Dendritic cell treated with granulocyte-macrophage colony-stimulating factor and Interleukin-4, amounts not matched to agents 40 ng/mL and 50 ng/mL, for 4 days (primary cell): ENCODE measurements around the gene MAG.

Experiments used
- H3K27ac Mint-ChIP-seq: one replicate; pipeline ENCODE4 v1.8.0; 2022; ENCODE audit warnings: mild to moderate bottlenecking, mixed read lengths
- H3K27me3 Mint-ChIP-seq: one replicate; pipeline ENCODE4 v1.8.0; 2022; ENCODE audit warnings: mild to moderate bottlenecking, mixed read lengths
- H3K36me3 Mint-ChIP-seq: one replicate; pipeline ENCODE4 v1.8.0; 2022; ENCODE audit warnings: low read depth, mixed read lengths
- H3K4me1 Mint-ChIP-seq: one replicate; pipeline ENCODE4 v1.8.0; 2022; ENCODE audit warnings: low read depth, mixed read lengths
- H3K4me3 Mint-ChIP-seq: one replicate; pipeline ENCODE4 v1.8.0; 2022; ENCODE audit warnings: mild to moderate bottlenecking, moderate library complexity, mixed read lengths
- H3K9me3 Mint-ChIP-seq: one replicate; pipeline ENCODE4 v1.8.0; 2022; ENCODE audit warnings: mixed read lengths
- intact Hi-C: fragments of 100-400 bp; cut with micrococcal nuclease; formaldehyde crosslinking; loops from one replicate; pipeline ENCODE4 v1.15.0; 2022

Gene MAG

DNA sequence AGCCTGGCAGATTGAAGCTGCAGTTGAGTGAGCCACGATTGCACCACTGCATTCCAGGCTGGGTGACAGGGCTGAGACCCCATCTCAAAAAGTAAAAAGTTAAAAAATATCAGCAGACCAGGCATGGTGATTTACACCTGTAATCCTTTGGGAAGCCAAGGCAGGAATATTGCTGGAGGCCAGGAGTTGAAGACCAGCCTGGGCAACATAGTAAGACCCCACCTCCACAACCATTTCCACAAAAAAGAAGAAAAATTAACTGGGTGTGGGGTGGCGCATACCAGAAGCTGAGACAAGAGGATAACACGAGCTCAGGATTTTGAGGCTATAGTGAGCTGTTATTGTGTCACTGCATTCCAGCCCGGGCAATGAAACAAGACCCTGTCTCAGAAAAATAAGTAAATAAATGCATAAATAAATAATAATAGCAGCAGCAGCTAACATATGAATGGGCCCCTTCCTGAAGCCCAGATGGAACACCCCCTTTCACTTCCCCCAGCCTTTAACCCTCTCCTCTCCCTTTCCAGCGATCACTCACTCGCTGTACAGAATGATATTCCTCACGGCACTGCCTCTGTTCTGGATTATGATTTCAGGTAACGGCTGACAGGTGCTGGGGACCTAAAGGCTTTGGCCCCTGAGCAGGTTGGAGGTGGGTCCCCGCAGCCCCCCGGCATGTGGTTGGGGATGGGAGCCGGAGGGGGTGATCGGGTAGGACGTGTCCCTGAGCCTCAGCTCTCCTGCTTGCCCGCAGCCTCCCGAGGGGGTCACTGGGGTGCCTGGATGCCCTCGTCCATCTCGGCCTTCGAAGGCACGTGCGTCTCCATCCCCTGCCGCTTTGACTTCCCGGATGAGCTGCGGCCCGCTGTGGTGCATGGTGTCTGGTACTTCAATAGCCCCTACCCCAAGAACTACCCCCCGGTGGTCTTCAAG lies 3.2 kb downstream of the MAG start:
- Mint-ChIP-seq H3K4me3 (no peak overlapping the region), H3K36me3 (no peaks in the 10 kb centered on the region), H3K9me3 (no peaks in the 10 kb centered on the region), H3K27me3 (peaks cover 38% of the 10 kb centered on the region), H3K27ac (no peak overlapping the region), H3K4me1 (peaks cover 9% of the 10 kb centered on the region)
- intact Hi-C loops: no loop called here

DNA sequence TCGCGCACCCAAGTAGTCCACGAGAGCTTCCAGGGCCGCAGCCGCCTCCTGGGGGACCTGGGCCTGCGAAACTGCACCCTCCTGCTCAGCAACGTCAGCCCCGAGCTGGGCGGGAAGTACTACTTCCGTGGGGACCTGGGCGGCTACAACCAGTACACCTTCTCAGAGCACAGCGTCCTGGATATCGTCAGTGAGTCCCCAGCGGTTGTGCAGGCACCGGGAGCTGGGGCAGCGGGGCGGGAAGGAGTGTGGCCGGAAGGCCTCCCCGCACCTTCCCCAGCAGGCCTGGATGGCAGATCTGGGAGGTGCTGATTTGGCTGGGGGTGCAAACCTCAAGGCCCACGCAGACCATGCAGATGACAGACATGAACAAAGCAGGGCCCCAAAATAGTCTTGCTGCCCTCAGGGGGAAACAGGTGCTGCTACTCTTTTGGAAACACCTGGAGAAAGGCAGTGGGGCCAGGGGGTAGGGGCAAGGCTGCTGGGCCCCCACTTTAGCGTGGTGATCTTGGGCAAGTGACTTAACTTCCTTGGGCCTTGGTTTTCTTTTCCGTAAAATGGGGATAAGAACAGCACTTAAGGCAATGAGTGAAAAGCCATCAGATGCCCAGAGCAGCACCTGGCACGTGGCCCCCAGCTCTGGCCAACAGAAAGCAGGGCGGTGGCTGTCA lies 4.0 kb downstream of the MAG start:
- peaks cover 33% of the 10 kb centered on the region for H3K27me3 Mint-ChIP-seq
- intact Hi-C loops: no loop called here
- no peaks in the 10 kb centered on the region for H3K9me3 Mint-ChIP-seq
- H3K36me3 Mint-ChIP-seq: no peaks in the 10 kb centered on the region
- H3K4me3 Mint-ChIP-seq: no peak overlapping the region
- H3K4me1 Mint-ChIP-seq: peaks cover 9% of the 10 kb centered on the region
- no peak overlapping the region for H3K27ac Mint-ChIP-seq

DNA sequence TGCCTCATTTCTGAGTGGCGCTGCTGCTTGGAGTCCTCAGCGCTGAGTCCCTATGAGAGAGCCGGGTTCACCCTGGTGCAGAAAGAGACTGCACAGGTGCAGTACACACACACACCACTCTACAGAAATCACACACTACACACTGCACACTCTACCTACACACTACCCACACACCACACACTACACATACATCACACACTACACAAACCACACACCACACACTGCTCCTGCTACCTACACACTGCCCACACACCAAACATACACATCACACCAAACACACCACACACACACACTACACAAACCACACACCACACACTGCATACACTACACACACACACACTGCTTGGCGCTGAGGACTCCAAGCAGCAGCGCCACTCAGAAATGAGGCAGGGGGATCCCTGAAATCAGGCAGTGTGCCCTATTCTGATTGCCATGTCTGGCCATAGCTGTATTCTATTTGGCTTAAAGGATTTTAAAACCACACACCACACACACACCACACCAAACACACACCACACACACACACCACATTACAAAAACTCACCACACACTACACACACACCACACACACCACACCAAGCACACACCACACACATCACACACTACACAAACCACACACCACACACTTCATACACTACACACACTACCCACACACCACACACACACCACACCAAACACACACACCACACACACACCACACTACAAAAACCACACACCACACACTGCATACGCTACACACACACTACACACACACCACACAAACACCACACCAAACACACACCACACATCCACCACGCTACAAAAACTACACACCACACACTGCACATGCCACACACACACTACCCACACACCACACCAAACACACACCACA lies 4.9 kb downstream of the MAG start:
- no peaks in the 10 kb centered on the region for H3K9me3 Mint-ChIP-seq
- no peak overlapping the region for H3K27ac Mint-ChIP-seq
- no peaks in the 10 kb centered on the region for H3K36me3 Mint-ChIP-seq
- peaks cover 9% of the 10 kb centered on the region for H3K4me1 Mint-ChIP-seq
- no peak overlapping the region for H3K4me3 Mint-ChIP-seq
- intact Hi-C loops: no loop called here
- peaks cover 25% of the 10 kb centered on the region for H3K27me3 Mint-ChIP-seq

DNA sequence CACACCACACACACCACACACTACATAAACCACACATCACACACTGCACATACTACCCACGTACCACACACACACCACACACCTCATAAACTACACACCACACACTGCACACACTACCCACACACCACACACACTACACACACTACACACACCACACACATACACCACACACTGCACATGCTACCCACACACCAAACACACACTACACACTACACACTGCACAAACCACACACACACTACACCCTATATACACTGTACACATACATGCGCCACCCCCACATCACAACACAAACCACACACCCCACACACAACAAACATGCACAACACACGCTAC lies 5.5 kb downstream of the MAG start:
- Mint-ChIP-seq H3K27me3 (peaks cover 21% of the 10 kb centered on the region), H3K27ac (no peak overlapping the region), H3K9me3 (no peaks in the 10 kb centered on the region), H3K4me1 (peaks cover 9% of the 10 kb centered on the region), H3K4me3 (no peak overlapping the region), H3K36me3 (no peaks in the 10 kb centered on the region)
- intact Hi-C loops: no loop called here

DNA sequence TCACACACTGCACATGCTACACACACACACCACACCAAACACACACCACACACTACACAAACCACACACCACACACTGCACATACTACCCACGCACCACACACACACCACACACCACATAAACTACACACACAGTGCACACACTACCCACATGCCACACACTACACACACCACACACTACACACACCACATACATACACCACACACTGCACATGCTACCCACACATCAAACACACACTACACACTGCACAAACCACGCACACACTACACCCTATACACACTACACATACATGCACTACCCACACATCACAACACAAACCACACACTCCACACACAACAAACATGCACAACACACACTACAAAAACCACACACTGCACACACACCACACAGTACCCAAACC lies 6.0 kb downstream of the MAG start:
- Mint-ChIP-seq H3K36me3 (no peaks in the 10 kb centered on the region), H3K9me3 (no peaks in the 10 kb centered on the region), H3K27ac (no peak overlapping the region), H3K4me3 (no peak overlapping the region), H3K4me1 (peaks cover 9% of the 10 kb centered on the region), H3K27me3 (peaks cover 17% of the 10 kb centered on the region)
- intact Hi-C loops: no loop called here

DNA sequence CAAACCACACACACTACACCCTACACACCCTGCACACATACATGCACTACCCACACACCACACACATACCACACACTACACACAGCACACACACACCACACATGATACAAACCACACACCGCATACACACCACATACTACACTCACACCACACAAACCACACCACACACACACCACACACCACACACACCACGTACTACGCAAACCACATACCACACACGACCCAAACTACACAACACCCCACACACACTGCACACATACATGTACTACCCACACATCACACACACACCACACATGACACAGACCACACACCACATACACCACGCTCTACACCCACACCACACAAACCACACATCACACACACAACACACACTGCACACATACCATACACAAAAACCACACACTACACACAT lies 6.6 kb downstream of the MAG start:
- Mint-ChIP-seq H3K9me3 (no peaks in the 10 kb centered on the region), H3K4me3 (no peak overlapping the region), H3K36me3 (no peaks in the 10 kb centered on the region), H3K27ac (no peak overlapping the region), H3K27me3 (peaks cover 14% of the 10 kb centered on the region), H3K4me1 (peaks cover 11% of the 10 kb centered on the region)
- intact Hi-C loops: no loop called here

GRCh38 chr19:35299523-35300338 lies 7.8 kb downstream of the MAG start:
- no peak overlapping the region for H3K4me3 Mint-ChIP-seq
- peaks cover 11% of the 10 kb centered on the region for H3K27me3 Mint-ChIP-seq
- intact Hi-C loops: no loop called here
- H3K27ac Mint-ChIP-seq: no peak overlapping the region
- H3K4me1 Mint-ChIP-seq: peaks cover 19% of the 10 kb centered on the region
- H3K36me3 Mint-ChIP-seq: no peaks in the 10 kb centered on the region
- H3K9me3 Mint-ChIP-seq: no peaks in the 10 kb centered on the region

- intact Hi-C loops: no loop called here
- Mint-ChIP-seq H3K27ac (no peak overlapping the region), H3K36me3 (no peaks in the 10 kb centered on the region), H3K4me1 (peaks cover 24% of the 10 kb centered on the region), H3K4me3 (no peak overlapping the region), H3K27me3 (peaks cover 10% of the 10 kb centered on the region), H3K9me3 (no peaks in the 10 kb centered on the region)
Observed at GRCh38 chr19:35300339-35300649, 8.3 kb downstream of the MAG start.

DNA sequence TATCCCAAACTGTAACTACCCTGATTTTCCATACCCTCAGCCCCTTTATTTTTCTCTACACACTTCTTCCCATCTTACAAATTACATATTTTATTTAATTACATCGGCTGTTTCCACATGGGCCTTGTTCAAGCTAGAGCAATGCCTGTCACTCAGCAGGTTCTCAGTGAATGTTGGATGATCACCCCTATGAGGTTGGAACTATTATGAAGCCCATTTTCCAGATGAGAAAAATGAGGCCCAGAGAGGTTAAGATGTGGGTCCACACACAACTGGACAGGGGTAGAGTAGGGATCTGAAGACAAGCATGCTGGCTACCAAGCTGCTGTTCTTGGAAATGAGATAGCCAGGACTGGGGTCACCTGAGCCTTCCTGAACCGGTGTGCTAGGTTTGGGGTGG lies 10.0 kb downstream of the MAG start:
- Mint-ChIP-seq H3K27me3 (peaks cover 2% of the 10 kb centered on the region), H3K4me3 (no peak overlapping the region), H3K36me3 (no peaks in the 10 kb centered on the region), H3K4me1 (peaks cover 25% of the 10 kb centered on the region), H3K9me3 (no peaks in the 10 kb centered on the region), H3K27ac (no peak overlapping the region)
- intact Hi-C loops: no loop called here

GRCh38 chr19:35302446-35302845 lies 10.5 kb downstream of the MAG start:
- Mint-ChIP-seq H3K4me3 (no peak overlapping the region), H3K36me3 (no peaks in the 10 kb centered on the region), H3K27me3 (peaks cover 2% of the 10 kb centered on the region), H3K4me1 (peaks cover 30% of the 10 kb centered on the region), H3K9me3 (no peaks in the 10 kb centered on the region), H3K27ac (no peak overlapping the region)
- intact Hi-C loops: no loop called here

GRCh38 chr19:35303357-35303915 lies 11.5 kb downstream of the MAG start:
- H3K27me3 Mint-ChIP-seq: peaks cover 8% of the 10 kb centered on the region
- peaks cover 39% of the 10 kb centered on the region for H3K4me1 Mint-ChIP-seq
- no peak overlapping the region for H3K4me3 Mint-ChIP-seq
- no peak overlapping the region for H3K27ac Mint-ChIP-seq
- intact Hi-C loops: no loop called here
- no peaks in the 10 kb centered on the region for H3K9me3 Mint-ChIP-seq
- H3K36me3 Mint-ChIP-seq: no peaks in the 10 kb centered on the region

- H3K4me1 Mint-ChIP-seq: peaks cover 39% of the 10 kb centered on the region
Observed at GRCh38 chr19:35304036-35304435, 12.1 kb downstream of the MAG start.

DNA sequence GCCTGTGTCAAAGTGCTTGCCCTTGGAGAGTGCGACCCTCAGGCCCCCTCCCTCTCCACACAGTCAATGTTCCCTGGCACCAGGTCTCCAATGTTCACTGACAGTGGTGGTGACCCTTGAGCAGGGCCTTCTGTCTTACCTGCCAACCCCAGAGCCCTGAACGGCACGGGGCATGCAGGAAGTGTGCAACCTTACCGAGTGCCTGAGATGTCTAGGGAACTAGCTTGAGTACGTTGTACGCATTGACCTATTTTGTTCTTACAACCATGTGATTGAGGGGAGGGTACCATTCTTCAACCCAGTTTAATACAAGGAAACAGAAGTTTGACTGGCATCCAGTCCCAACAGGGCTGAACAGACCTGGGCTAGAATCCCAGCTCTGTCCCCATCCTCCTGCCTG lies 13.2 kb downstream of the MAG start:
- H3K4me1 Mint-ChIP-seq: peaks cover 39% of the 10 kb centered on the region
- no peaks in the 10 kb centered on the region for H3K9me3 Mint-ChIP-seq
- no peak overlapping the region for H3K4me3 Mint-ChIP-seq
- no peaks in the 10 kb centered on the region for H3K36me3 Mint-ChIP-seq
- H3K27ac Mint-ChIP-seq: peak overlapping the region; percentile 52
- intact Hi-C loops: no loop called here
- H3K27me3 Mint-ChIP-seq: peaks cover 10% of the 10 kb centered on the region

More at GRCh38 chr19:35304036-35304435, 12.1 kb downstream of the MAG start:
- H3K9me3 Mint-ChIP-seq: no peaks in the 10 kb centered on the region
- peak overlapping the region; percentile 52 for H3K27ac Mint-ChIP-seq
- H3K4me3 Mint-ChIP-seq: no peak overlapping the region
- peaks cover 8% of the 10 kb centered on the region for H3K27me3 Mint-ChIP-seq
- H3K36me3 Mint-ChIP-seq: no peaks in the 10 kb centered on the region
- intact Hi-C loops: no loop called here
